HG02943 (cell line): ENCODE measurements around the gene HSF5.
A peak's percentile ranks its signal among the peaks of the same experiment; 100 is the strongest.

Source experiments
- ATAC-seq: cut with Tn5 transposase; IDR thresholded peaks from one replicate; pipeline ENCODE4 v1.9.1; 2021; ENCODE audit warnings: mild to moderate bottlenecking, low read depth, moderate library complexity; ENCODE audit not compliant: unreplicated experiment

The HSF5 gene, protein sequence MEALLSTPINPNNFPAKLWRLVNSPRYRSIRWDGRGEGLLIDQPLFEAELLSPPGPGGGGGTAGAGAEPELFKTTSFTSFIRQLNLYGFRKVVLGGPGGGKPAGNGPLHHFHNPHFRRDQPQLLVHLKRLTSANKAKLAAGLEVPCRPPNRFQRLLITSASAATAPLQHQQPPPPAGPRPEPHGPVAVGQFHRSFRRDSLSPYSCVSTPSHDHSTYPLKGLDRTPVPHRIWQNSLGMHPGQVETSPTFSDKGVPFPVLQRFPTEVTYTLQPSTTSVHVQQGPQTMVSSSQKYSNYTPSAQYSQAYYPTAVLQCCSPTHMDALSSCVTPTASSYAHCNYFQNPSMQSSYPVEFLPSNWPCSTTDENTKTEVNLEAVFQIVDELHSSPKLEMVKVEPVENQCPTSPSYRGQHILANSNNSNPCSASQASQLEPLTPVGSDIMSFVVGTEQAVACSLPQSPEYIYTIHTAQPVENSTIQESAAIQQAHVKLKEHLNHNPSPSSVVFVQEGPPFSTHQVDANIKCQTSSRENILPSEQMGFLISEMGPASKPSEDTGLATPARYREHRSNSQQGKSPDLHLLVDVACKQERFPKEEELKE

DNA sequence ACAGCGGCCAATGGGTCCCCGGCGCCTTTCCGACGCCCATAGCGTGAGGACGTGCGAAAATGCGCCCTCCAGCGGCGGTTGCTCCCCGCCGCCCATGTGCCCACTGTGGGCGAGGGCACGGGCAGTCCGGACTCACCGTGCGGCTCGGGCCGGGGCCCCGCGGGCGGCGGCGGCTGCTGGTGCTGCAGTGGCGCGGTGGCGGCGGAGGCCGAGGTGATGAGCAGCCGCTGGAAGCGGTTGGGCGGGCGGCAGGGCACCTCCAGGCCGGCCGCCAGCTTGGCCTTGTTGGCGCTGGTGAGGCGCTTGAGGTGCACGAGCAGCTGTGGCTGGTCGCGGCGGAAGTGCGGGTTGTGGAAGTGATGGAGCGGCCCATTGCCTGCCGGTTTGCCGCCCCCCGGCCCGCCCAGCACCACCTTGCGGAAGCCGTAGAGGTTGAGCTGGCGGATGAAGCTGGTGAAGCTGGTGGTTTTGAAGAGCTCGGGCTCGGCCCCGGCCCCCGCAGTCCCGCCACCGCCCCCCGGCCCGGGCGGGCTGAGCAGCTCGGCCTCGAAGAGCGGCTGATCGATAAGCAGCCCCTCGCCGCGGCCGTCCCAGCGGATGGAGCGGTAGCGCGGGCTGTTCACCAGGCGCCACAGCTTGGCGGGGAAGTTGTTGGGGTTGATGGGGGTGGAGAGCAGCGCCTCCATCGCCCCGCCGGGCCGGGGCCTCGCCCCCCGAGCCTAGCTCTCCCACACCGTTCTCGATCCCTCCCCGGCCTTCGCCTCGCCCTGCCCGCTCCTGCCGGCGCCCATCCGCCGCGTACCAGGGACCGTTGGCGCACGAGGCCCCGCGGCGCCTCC, at the start of gene HSF5:
Gene HSF5, minus strand, starts transcription at position 820 of the 839 bp plus-strand sequence. Its CDS starts 134 bp downstream, at position 686.
- ATAC-seq, result no peak

DNA sequence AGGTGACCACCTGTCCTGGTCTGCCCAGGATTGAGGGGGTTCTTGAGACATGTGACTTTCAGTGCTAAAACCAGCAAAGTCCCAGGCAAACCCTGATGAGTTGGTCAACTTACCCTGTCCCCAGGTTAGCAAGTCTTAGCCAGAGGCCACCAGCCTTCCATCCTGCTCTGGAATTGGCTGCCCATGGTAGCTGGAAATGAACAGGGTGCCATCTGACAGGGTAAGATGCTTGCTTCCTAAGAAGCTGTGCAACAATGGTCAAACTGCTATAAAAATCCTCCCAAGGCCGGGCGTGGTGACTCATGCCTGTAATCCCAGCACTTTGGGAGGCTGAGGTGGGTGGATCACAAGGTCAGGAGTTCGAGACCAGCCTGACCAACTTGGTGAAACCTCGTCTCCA, 49.1 kb upstream of the HSF5 start:
- ATAC-seq, result no peak

DNA sequence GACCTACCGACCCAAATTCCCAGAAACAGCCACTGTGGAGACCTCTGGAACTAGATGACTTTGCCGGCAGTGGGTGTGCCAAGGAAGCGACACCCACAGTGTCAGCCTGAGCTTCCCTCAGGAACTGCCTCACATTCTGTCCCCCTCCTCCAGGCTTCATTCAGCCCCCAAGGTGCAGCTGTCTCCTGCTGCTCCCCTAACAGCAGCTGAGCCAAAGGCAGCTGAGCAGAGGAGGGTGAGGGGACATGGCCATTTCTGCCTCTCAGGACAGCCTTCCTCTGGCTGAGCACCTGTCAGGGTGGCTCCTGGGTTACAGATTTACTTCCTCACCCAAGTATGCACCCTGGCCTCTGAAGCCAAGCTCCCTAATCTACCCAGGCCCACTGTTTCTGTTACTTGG, 48.3 kb upstream of the HSF5 start:
- no peak for ATAC-seq

DNA sequence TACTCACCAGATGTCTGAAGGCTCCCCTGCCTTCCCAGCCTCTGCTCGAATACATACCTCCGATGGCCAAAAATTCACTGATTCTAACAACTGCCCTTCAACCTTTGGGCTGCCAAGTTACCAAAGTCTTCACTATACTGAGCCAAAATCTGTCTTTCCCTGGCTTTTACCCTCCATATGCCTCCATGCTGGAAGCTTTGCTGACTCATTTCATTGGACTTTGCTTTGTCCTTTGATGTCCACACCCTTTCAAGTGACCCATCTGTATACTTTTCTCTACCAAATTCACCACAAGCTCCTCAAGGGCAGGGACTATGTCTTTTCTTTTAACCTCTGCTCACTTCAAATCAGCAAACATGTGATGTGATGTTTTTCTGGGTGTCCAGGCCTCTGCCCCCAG, 47.2 kb upstream of the HSF5 start:
- ATAC-seq, result no peak

DNA sequence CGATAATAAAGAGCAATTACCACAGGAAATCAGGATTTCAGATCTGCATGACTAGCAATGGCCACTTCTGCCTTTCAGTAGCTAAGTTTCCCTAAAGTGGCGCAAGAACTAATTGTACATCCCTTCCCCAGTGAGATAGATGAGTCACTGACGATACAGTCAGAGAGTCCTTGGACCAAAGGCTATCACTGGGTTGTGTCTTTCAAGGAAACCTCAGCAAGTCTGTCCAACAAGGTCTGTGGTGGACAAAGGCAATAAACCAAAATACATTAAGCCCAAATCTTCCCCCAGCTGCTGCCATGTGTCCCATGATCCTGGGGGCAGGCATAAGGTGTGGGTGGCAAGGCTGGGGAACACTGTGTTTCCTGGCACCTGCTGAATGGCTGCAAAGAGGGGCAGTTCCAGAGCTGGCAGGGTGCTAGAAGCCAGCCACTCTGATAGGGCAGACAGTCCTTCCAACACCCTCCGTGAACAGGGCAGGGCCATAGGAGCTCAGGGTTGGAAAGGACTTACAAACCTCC, 46.8 kb upstream of the HSF5 start:
- ATAC-seq, result no peak

DNA sequence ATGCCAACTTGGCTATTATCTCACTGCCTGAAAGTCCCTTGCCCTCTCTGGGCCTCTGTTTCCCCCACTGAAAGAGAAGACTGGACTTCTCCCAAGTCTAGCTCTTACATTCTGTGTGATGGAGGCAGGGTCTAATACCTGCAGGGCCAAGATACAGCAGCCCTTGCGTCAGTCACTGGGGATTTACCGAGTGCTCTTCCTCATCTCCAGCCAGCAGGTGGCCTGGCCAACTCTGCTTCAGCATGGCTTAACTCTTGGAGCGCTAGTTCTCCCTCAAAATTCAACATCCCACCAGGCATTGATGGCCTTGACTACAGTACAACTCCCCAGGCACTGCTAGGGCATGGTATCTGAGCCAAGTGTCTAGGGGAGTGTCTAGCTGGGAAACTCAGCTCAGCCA, 46.1 kb upstream of the HSF5 start:
- ATAC-seq, result no peak

DNA sequence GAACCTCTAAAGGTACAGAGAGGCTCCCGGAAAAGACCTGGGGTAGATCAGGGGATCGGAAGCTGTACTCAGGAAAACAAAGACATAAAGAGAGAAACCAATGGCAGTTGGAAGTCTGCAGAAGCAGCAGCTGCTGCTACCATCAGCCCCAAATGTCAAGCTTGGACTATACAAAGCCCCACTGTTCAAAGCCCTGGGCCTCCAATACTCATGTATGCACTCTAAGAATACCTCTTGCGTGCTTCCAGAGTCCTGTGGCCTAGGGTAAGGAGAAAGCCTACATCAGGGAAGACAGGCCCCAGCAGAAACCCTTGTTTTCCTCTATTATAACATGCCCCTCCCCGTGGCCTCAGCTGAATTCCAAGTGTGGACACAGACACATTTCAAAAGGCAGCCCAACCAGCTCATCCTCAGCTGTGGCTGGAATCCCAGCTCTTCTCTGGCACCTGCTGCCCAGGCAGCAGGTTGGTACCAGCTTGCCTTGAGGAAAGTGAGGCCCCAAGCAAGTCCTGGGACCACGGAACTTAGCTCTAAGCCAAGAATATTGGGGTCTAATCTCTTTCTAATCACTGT, 45.5 kb upstream of the HSF5 start:
- no peak for ATAC-seq

DNA sequence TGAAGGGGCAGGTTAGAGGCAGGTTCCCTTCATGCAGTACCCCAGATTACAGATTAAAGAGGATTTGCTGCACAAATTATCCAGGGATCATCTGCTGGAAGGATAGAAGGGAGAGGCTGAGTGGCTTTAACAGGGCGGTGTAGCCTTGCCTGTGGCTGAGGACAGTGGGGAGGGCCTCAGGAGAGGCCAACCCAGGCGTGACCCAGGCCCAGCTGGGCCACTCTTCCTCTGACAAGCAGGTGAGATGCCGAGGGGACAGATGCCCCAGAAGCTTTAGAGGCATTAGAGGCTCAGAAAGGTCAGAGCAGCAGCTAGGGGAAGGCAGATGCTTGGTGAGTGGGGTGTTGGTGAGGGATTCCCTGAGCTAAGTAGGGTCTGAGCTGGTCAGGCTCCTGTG, 44.3 kb upstream of the HSF5 start:
- no peak for ATAC-seq

DNA sequence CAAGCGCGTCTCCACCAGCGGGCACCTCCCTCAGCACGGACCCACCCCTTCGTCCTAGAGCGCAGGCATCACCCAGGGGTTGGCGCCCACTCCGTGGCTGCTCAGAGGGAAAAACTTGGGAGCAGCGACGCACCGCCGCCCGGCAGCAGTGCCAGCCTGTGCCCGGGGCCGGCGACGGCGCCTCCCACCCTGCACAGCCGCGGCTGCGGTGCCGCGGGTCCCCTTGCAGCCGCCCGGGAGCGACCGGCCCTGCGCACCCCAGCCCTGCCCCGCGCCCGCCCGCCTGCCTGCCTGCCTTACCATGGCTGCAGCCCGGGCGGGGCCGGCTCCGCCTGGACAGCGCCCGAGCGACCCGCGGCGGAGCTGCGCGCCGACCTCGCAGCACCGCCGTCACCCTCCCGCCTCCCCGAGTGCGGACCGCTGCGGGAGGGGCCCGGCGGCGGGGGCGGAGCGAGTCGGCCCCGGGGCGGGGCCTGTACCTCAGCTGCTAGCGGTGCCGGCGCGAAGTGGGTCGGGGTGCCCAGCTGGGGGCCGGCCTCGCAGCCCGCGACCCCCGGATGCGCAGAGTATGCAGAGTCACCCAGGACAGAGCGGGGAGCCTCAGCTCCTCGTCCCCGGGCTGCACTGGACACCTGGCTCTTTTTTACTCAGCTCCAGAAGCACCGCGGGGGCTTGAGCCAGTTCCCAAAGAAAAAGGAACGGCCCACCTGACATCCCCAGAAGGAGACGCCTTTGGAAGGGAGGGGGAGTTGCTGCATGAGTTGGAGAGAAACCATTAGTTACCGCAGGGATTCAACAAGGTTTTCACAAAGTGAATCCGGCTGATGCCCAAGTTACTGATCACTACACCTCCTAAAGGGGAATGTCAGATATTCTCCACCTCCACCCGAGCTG, 43.7 kb upstream of the HSF5 start:
- no peak for ATAC-seq

DNA sequence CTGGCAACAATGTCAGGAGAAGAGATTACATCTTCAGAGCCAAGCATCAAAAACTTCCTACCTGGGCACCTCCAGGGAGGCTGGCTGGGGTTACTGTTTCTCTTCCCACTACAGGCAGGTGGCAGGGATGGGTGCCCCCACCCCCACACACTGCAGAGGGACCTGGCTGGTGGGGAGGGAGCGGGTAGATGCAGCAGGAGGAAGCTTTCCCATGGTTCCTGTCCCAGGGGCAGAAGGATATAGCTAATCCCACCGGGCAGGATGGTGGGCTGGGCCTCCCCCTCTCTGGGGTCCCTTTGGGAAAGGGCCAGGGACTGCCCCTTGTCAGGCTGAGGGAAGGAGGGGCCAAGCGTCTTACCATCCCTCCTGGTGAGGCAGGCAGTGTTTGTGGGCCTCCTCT, 42.9 kb upstream of the HSF5 start:
- no peak for ATAC-seq

DNA sequence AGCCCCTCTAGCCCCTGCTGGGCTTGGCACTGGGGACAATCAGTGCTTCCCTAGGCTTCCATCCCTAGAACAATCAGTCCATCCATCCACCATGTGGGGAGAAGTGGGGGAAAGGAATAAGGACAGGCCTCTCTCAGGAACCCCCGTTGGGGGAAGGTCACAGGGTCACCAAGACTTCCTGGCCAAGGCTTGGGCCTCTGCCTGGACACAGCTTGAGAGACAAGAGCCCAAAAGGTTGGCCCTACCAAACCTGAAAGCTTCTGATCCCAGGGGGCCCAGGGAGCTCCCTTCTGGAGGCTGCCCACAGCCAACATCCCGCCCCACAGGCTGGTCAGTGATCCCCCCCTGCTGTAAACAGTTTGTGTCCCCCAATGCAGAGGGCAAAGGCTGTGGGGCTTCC, 42.4 kb upstream of the HSF5 start:
- ATAC-seq, result no peak

DNA sequence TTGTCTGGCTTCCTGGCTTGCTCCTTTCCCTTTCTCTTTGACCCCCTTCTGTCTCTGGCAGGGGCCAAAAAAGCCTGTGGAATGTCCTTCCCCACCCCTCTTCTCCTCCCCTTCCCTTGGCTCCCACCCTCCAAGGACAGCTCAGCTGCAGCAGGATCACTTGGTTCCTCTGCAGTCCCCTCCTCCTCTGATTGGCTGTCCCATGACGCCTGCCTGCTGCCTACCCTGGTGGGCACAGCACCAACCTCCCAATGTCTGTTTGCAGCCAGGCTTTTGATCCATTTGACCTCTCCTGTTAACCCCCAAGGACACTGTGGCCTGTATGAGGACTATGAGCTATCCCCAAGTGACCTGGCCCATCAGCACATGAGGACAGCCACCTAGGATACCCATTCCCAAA, 41.1 kb upstream of the HSF5 start:
- no peak for ATAC-seq

DNA sequence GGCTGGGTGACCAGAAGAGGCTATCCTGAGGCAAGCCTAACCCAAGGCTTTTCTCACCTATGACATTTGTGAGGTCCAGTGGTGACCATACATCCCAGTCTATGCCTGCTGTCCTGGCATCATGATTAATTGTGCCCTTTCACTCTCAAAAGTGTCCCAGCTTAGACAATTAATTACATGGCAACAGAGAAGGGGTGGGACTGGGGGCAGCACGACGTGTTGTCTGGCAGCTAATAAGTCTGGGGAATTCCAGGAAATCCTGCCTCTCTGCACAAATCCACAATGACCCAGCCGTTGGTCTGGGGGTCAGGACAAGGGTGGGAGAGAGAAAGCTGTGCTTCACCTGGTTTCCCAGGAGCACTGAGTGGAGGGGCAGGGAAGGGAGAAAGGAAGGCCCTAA, 40.2 kb upstream of the HSF5 start:
- no peak for ATAC-seq

DNA sequence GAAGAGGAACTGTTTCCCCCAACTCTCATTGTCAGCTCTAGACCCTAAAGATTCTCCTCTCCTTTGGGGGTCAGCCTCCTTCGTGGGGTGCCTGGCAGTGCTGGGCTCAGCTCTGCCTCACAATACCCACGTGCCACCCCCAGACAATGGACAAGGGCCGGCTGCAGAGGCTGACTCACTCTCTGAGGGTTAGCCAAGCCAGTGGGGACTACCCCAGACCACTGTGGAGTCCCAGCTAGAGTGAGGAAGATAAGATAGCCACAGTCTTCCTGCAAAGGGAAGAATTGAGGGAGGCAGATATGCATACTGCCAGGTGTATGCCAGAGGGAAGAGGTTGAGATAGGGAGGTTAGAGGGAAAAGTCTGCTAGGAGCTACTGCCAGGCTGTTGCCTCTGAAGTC, 39.7 kb upstream of the HSF5 start:
- no peak for ATAC-seq

DNA sequence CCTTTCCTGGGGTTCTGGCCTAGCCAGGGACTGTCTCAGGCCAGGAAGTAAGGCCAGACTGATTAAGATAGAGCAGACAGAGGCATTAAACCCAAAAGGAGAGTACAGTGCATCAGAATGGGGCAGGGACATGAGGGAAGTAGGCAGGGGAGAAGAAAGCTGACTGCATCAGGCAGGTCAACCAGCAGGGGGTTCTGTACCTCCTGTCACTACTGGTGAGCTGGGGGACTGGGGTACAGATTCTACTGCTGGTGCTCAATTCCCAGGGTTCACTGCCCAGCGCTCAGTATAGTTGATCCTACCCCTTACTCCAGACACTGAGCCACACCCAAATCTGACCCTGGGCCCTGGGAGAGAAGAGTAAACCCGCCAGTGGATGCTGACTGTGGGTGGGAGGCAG, 39.1 kb upstream of the HSF5 start:
- ATAC-seq, result no peak

DNA sequence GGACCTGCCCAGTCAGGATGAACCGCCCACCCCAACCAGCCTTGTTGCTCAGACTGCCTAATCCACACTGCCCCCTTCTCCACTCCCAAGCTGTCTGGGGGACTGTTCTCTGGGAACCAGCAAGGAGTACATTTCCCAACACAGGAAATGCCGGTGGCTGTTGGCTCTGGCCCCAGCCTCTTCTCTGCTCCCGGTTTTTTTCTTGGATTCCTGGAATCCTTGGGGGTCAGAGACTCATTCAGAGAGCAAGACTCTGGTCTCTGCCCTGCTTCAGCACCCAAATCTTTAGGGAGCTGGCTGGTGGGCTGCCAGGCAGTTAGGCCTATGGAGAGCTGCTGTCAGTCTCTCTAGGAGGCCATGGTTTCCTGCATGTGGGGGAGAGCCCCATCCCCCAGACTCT, 37.0 kb upstream of the HSF5 start:
- no peak for ATAC-seq

DNA sequence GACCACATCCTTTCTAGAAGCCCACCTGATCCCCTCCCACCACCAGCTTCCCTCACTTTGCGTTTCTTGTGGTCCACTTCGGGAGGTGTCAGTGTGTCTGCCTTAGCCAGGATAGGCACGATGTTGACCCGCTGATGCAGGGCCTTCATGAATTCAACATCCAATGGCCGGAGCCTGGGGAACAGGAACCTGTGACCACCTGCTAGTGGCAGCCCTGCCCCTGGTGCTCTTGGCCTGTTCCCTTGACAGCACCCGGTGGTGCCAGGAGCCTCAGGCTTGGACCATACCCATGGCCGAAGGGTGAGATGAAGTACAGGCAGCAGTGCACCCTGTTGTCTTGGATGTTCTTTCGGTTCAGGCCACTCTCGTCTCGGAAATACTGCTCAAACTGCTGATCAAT, 33.5 kb upstream of the HSF5 start:
- no peak for ATAC-seq

DNA sequence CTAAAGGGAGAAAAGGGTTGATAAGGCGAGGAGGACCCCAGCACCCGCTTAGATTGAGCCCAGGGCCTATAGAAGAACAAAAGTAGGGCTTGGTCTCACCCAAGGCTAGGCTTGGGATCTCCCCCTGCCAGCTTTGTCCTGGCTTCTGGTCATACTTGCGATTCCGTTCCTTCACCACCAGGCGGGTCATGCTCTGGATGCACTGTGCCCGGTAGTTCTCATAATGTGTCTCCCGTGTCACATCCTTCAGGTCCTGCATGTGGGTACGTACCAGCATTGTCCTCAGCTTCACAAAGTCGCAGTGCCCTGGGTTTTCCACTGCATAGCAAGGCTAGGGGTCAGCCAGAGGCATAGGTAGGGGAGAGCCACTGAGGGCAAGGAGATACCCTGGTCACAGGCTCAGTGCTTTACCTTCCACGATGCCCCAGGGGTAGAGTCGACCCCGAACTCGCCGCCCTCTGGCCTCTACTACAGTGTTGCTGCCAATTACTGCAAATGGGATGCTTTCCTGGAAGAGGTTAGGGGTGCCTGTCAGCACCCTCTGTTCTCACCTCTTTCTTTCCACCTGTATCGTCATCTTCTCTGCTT, 32.7 kb upstream of the HSF5 start:
- ATAC-seq, result no peak

DNA sequence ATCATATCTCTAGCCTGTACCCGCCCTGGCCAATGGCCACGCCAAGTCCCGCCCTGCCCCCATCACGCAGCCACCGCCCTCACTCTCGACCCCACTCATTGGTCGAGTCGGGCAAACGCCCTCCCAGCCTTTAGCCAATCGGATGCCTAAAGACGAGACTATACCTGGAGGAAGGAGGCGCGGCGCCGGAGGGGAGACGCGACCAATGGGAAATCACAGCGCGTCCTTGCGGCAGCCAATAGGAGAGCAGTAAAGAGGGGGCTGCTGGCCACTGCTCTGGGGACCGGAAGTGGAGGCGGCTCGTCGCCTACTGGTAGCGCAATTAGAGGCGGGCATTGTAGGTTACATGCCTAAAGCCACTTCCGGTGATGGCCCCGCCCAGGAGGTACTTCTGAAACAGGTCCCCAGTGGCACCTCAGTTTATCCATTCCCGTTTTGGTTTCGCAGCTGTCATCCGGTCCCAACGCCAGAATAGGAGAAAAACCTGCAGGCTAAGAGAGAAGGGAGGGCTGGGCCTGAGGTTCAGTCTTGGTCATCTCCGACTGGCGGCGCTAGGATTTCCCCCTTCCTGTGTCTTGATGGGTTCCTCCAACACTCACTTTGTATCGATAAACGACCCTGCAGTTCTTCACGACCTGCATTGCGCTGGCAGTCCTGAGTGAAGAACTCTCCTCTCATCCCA, 29.9 kb upstream of the HSF5 start:
- peak; percentile 79 for ATAC-seq
